Gastrocnemius medialis (tissue), 4 donors: Measurements from ENCODE around the gene PARD3. TPM values are rescaled to one million over a fixed set of nuclear protein-coding genes. Genes with fewer than 3 reads are reported as not detected.

Experiments
- ATAC-seq, 2 donors: fragments of 150-250 bp; one replicate each; pipeline ENCODE4 v1.9.1; 2016
- DNase-seq, 2 donors: peaks; one replicate each; pipeline ENCODE4 v3.0.0-alpha.2; 2019
- H3K27ac ChIP-seq, 4 donors: fragments of 200-600 bp; sonication (generic); 1 replicate in 1 of 4; 2 replicates in 3 of 4; pipeline ENCODE4 v1.5.1; 2016 to 2018; ENCODE audit warnings: mild to moderate bottlenecking in 2 of 4, moderate library complexity in 1 of 4
- H3K27me3 ChIP-seq, 3 donors: fragments of 200-600 bp; sonication (generic) in 2 of 3; 1 replicate in 1 of 3; 2 replicates in 2 of 3; pipeline versions ENCODE4 v1.5.1 to v1.6.0; 2016 to 2019; ENCODE audit warnings: mild to moderate bottlenecking in 1 of 3, moderate library complexity in 1 of 3
- H3K36me3 ChIP-seq, 2 donors: fragments of 200-600 bp; sonication (generic) in 1 of 2; one replicate each; pipeline ENCODE4 v1.5.1; 2017 to 2018
- H3K4me1 ChIP-seq, 2 donors: fragments of 200-600 bp; sonication (generic) in 1 of 2; one replicate each; pipeline ENCODE4 v1.5.1; 2016 to 2017; ENCODE audit warnings: mild to moderate bottlenecking in 2 of 2
- H3K4me3 ChIP-seq, 4 donors: fragments of 200-600 bp; sonication (generic) in 3 of 4; 1 replicate in 1 of 4; 2 replicates in 3 of 4; pipeline ENCODE4 v1.5.1; 2016 to 2019; ENCODE audit warnings: mild to moderate bottlenecking in 2 of 4
- H3K9me3 ChIP-seq, 3 donors: fragments of 200-600 bp; sonication (generic) in 2 of 3; 1 replicate in 1 of 3; 2 replicates in 2 of 3; pipeline ENCODE4 v1.5.1; 2016 to 2019
- CTCF ChIP-seq, 5 experiments: fragments of 450-650 bp in 3 of 5; fragments of 200-600 bp in 2 of 5; sonication (generic) in 2 of 5; IDR thresholded peaks in 4 of 5; conservative IDR thresholded peaks in 1 of 5; 1 replicate in 4 of 5; 2 replicates in 1 of 5; pipeline ENCODE4 v1.5.1; 2016 to 2019; ENCODE audit warnings: antibody characterized with exemption in 5 of 5, mild to moderate bottlenecking in 3 of 5, moderate library complexity in 3 of 5
- POLR2A ChIP-seq, 2 donors: fragments of 450-650 bp; IDR thresholded peaks; one replicate each; pipeline ENCODE4 v1.6.1; 2017; ENCODE audit warnings: antibody characterized with exemption in 2 of 2, mild to moderate bottlenecking in 2 of 2, moderate library complexity in 2 of 2
- in situ Hi-C, 4 donors: fragments of 200-750 bp; cut with MboI; loops; one replicate each; pipeline versions ENCODE4 v1.15.0 to v1.8.0; 2017; ENCODE audit warnings: low sequenced_read_pairs in 4 of 4
- intact Hi-C: fragments of 100-400 bp; cut with DNase I; formaldehyde crosslinking; loops from one replicate; pipeline ENCODE4 v1.15.1; 2023; ENCODE audit warnings: low total_unique reads
- total RNA-seq, 4 donors: library from RNA; depleted of rRNA; stranded (reverse); fragments of >200 nt; gene quantifications; one replicate each; pipeline versions ENCODE4 v1.1.0 to v1.2.3, GENCODE V29; 2016

PARD3 gene
- total RNA-seq, 4 donors from 2014 or later: 64.6 to 75.8 (median 68.3) TPM

GRCh38 chr10:34337917-34338316, 477.2 kb downstream of the PARD3 start:
- TF ChIP-seq POLR2A (IDR thresholded peaks at IDR 0.05): no peak
- TF ChIP-seq CTCF (IDR thresholded peaks at IDR 0.05 in 4 of 5, conservative IDR thresholded peaks at IDR 0.05 in 1 of 5): no peak
- H3K4me3 ChIP-seq: no peak overlapping the region
- H3K4me1 ChIP-seq: no peaks in the 10 kb centered on the region
- no peaks in the 10 kb centered on the region for H3K9me3 ChIP-seq
- ATAC-seq: no peak
- no peak overlapping the region for H3K27ac ChIP-seq
- intact Hi-C loops (no loop called here), in situ Hi-C loops (no loop called here)
- H3K27me3 ChIP-seq: no peaks in the 10 kb centered on the region
- no peaks in the 10 kb centered on the region for H3K36me3 ChIP-seq
- DNase-seq: no peak

DNA sequence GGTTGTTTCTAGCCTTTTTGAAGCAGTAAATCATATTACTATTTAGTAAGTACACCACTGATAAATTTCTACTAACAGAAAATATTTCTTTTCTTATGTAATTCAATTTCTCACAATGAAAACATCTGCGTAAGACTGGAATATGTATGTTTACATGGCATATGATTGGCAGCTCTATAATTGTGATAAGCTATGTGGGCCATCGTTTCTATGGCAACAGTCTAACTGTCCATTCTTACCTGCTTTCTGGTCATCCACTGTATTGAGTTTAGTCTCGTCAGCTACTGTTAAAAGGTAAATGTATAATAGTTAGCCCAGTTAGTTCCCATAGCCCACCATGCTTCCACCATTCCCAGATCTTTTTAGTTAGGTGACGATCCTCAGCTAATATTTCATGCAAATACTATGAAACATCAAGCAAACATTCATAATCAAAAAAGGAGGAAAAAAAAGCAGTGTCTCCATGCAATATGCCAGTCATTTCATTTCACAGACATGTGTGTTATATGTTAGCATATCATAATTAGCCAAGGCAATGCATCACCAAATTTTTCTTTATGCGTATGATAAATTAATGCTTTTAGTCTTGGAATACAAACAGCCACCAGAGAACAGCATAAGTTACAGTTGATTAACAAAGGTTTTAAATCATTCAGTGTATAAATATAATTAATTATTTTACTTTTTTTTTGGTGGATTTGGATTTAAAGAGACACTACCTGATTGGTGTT, 479.0 kb downstream of the PARD3 start:
- no peaks in the 10 kb centered on the region for H3K4me1 ChIP-seq
- H3K36me3 ChIP-seq: peaks cover 0 to 3% of the 10 kb centered on the region in 2 donors
- DNase-seq: no peak
- no peak for TF ChIP-seq POLR2A (IDR thresholded peaks at IDR 0.05)
- TF ChIP-seq CTCF (IDR thresholded peaks at IDR 0.05 in 4 of 5, conservative IDR thresholded peaks at IDR 0.05 in 1 of 5): no peak
- in situ Hi-C loops: no loop called here
- no peak overlapping the region for H3K4me3 ChIP-seq
- intact Hi-C loops: no loop called here
- ATAC-seq: no peak
- no peaks in the 10 kb centered on the region for H3K9me3 ChIP-seq
- H3K27ac ChIP-seq: no peak overlapping the region
- H3K27me3 ChIP-seq: no peaks in the 10 kb centered on the region

DNA sequence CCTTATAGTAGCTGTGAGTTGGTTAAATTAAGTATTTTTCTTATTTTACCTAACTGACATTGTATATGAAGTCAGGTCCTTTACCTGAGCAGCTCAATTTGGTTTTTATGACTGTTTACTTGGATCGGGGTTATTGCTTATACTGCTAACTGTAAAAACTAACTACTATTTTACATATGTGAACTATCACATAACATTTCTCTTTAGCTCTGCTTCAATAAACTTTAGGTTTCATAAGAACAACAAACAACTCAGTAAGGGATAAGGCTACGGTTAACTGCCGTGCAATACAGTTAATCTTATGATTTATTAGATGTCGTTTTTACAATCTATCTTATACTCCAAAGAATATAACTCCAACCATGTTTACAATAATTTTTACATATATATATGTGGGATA, 480.2 kb downstream of the PARD3 start:
- intact Hi-C loops (no loop called here), in situ Hi-C loops (no loop called here)
- TF ChIP-seq CTCF (IDR thresholded peaks at IDR 0.05 in 4 of 5, conservative IDR thresholded peaks at IDR 0.05 in 1 of 5) (no peak), POLR2A (IDR thresholded peaks at IDR 0.05) (no peak)
- Histone ChIP-seq H3K27ac (no peak overlapping the region), H3K4me3 (no peak overlapping the region), H3K4me1 (no peaks in the 10 kb centered on the region), H3K27me3 (no peaks in the 10 kb centered on the region), H3K9me3 (no peaks in the 10 kb centered on the region), H3K36me3 (peaks cover 0 to 11% of the 10 kb centered on the region in 2 donors)
- DNase-seq (no peak), ATAC-seq (no peak)

GRCh38 chr10:34333513-34333912, 481.6 kb downstream of the PARD3 start:
- Histone ChIP-seq H3K9me3 (no peaks in the 10 kb centered on the region), H3K4me3 (no peak overlapping the region), H3K4me1 (no peaks in the 10 kb centered on the region), H3K27me3 (no peaks in the 10 kb centered on the region), H3K27ac (no peak overlapping the region), H3K36me3 (peaks cover 0 to 11% of the 10 kb centered on the region in 2 donors)
- in situ Hi-C loops: no loop called here
- DNase-seq (no peak), ATAC-seq (no peak)
- TF ChIP-seq CTCF (IDR thresholded peaks at IDR 0.05 in 4 of 5, conservative IDR thresholded peaks at IDR 0.05 in 1 of 5) (no peak), POLR2A (IDR thresholded peaks at IDR 0.05) (no peak)
- intact Hi-C loops: no loop called here

- DNase-seq: no peak
- TF ChIP-seq CTCF (IDR thresholded peaks at IDR 0.05 in 4 of 5, conservative IDR thresholded peaks at IDR 0.05 in 1 of 5) (no peak), POLR2A (IDR thresholded peaks at IDR 0.05) (no peak)
- H3K4me3 ChIP-seq: no peak overlapping the region
- peaks cover 11 to 13% of the 10 kb centered on the region in 2 donors for H3K4me1 ChIP-seq
- ATAC-seq: no peak
- no peaks in the 10 kb centered on the region for H3K9me3 ChIP-seq
- H3K36me3 ChIP-seq: peaks cover 0 to 11% of the 10 kb centered on the region in 2 donors
- in situ Hi-C loops (no loop called here), intact Hi-C loops (no loop called here)
- H3K27me3 ChIP-seq: no peaks in the 10 kb centered on the region
- H3K27ac ChIP-seq: no peak overlapping the region
Measured at GRCh38 chr10:34327184-34327583, 487.9 kb downstream of the PARD3 start.
